Cerebellar cortex (tissue), 1 donor: Measurements from ENCODE around the gene KNDC1.
"Not testable (repeated sequence)": the region's sequence is repeated elsewhere in the genome, so short reads cannot be mapped to it uniquely, and the experiment has no call there.

Experiments used
- DNase-seq: peaks from one replicate; pipeline ENCODE4 v3.0.0-alpha.2; 2015; ENCODE audit warnings: low spot score

KNDC1 gene

DNA sequence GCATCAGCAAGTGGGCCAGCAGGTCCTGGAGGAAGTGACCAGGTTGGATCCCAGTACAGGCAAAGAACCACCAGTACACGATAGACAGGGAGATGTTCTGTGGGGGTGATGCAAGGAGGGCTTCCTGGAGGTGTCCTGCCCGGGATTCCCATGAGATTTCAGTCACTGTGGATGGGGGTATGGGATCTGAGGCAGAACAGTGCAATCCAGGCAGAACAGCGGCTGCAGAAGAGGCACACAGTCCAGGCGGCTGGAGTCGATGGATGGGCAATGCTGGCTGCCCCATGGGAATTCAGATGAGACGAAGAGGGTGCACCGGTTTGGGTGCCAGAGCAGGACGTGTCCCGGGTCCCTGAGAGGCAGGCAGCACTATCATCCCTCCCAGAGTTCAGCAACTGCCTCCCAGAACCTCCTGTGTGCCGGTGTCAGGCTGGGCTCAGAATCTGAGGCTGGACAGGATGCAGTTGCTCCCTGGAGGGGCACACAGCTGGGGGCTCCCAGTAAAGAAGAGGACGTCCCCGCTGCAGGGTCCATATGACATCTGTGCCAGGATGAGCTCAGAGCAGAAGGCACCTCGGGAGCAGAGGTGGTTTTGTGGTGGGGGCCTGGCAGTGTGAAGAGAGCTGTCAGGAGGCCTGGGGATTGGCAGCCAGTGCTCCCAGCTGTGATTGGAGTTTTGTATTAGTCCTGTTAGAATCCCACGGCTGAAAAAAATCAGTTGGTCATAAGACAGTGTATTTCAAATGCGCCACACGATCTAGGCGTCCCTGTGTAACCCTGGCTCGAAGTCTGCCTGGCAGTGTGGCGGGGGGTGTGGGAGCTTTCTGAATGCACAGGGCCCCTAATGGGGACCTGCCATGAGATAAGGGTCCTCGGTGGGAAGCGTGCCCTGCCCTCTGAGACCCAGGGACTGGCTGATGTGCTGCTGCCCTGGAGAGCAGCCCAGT is 3.2 kb downstream of the KNDC1 start:
- DNase-seq, result no peak

DNA sequence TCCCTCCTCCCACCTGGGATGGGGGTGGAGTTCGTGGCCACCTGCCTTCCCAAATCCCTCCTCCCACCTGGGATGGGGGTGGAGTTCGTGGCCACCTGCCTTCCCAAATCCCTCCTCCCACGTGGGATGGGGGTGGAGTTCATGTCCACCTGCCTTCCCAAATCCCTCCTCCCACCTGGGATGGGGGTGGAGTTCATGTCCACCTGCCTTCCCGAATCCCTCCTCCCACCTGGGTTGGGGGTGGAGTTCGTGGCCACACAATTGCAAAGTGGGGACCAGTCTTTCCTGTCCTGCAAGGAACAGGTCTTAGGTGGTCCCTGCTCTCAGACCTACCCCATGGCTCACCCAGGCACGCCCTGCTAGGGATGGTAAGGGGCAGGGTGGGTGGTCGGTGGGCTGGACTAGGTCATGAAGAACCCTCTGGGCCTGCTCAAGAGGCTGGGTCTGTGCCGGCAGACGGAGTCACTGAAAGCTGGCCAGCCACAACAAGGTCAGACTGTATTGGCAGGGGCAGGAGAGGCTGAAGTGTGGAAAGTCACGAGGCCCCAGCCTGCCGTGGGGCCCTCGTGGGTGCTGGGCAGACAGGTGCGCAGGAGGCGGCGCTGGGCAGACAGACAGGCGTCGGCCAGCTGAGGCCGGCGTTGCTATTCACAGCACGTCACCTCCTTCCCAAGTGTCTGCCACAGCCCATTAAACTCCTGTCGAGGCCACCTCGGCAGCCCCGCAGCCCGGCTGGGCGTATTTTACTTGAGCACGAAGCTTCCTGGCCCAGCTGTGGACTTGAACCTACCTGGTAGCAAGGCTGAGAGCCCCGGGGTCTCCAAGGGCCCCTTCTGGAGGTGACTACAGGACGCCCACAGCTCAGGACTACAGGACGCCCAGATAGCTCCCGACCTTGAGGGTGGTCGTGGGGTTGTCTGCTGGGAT is 4.1 kb downstream of the KNDC1 start:
- no peak for DNase-seq

GRCh38 chr10:133164816-133165555 is 5.0 kb downstream of the KNDC1 start:
- DNase-seq, result no peak

GRCh38 chr10:133165556-133166503 is 5.8 kb downstream of the KNDC1 start:
- DNase-seq, result no peak

- DNase-seq, result no peak
Measured at GRCh38 chr10:133166504-133166827, 6.4 kb downstream of the KNDC1 start.

DNA sequence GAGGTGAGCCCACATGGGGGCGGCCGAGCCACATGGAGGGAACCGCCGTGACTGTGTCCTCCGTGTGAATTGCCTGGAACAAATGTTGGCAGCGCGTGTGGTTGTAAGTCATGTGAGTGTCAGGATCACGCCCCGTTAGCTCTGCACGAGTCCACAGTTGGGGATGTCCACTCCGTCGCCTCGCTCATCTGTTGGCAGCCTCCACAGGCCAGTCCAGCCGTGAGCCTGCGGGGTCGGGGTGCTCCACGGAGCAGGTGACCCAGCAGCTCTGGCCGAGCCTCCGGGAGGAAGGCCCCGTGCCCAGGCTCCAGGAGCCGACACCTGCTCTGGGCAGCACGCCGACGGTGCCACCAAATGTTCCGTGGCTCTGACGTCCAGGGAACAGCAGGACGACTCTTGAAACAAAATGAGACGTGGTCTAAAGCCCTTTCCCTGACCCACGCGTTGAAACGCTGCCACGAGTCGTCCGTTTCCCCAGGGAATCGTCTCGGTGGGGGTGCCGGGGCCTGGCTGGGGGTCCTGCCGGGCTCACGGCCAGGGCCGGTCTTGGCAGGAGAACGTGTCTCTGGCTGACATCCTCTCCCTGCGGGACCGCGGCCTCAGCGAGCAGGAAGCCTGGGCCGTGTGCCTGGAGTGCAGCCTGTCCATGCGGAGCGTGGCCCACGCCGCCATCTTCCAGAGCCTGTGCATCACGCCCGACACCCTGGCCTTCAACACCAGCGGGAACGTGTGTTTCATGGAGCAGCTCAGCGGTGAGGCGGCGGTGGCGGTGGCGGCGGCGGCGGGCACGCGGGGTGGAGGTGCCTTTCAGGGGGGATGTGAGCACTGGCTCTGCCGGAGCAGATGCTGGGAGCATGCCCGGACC is 7.0 kb downstream of the KNDC1 start:
- DNase-seq, result peak; percentile 87

GRCh38 chr10:133167693-133168616 is 7.9 kb downstream of the KNDC1 start:
- DNase-seq, result no peak

GRCh38 chr10:133168617-133169031 is 8.6 kb downstream of the KNDC1 start:
- DNase-seq, result no peak

DNA sequence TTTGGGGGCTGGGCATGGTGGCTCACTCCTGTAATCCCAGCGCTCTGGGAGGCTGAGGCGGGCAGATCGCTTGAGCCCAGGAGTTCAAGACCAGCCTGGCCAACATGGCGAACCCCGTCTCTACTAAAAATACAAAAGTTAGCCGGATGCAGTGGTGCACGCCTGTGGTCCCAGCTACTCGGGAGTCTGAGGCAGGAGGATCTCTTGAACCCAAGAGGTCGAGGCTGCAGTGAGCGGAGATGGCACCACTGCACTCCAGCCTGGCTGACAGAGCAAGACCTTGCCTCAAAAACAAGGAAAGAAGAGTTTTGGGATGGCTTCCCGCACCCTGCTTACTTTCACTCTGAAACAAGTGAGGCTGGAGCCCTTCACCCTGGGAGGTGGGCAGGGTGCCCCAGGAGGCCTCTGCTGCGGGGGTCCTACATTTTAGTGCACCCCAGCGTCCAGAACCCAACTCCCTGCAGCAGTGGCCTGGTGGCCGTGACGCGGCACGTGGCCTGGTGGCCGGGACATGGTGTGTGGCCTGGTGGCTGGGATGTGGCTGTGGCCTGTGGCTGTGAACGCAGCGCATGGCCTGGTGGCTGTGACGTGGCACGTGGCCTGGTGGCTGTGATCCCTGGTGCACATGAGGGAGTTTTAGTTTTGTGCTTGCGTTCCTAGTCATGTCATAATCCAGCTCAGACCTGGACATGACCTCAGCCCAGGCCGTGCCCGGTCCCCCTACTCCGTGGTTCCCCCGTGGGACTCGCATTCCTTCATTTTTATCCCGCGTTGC is 9.3 kb downstream of the KNDC1 start:
- DNase-seq, result no peak

DNA sequence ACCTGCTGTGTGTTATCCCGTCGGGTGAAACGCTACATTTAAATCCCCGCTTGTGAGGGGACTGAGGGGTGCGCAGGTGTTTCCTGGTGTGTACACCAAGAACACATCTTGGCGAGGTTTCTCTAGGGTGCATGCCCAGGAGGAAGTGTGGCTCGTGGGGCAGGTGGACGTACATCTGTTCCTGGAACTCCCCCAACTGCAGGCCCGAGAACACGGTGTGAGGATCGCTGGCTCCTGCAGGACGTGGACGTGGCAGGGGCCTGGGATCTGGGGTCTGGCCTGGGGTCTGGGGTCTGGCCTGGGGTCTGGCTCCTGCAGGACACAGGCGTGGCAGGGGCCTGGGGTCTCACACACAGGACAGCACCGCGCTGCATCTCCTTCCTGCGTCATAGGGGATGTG is 10.1 kb downstream of the KNDC1 start:
- peak; percentile 61 for DNase-seq

- DNase-seq, result no peak
Measured at GRCh38 chr10:133173860-133174640, 14.0 kb downstream of the KNDC1 start.

DNA sequence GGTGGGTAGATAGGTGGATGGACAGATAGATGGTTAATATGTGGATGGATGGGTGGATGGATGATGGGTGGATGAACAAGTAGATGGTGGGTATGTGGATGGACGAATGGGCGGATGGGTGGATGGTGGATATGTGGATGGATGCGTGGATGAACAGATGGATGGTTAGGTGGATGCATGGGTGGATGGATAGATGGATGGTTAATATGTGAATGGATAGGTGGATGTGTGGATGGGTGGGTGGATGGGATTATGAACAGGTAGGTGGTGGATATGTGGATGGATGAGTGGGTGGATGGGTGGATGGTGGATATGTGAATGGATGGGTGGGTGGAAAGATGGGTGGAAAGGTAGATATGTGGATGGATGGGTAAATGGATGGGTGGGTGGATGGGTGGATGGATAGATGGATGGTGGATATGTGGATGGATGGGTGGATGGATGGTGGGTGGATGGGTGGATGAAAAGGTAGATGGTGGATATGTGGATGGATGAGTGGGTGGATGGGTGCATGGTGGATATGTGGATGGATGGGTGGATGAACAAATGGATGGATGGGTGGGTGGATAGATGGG is 14.8 kb downstream of the KNDC1 start:
- DNase-seq, result no peak

DNA sequence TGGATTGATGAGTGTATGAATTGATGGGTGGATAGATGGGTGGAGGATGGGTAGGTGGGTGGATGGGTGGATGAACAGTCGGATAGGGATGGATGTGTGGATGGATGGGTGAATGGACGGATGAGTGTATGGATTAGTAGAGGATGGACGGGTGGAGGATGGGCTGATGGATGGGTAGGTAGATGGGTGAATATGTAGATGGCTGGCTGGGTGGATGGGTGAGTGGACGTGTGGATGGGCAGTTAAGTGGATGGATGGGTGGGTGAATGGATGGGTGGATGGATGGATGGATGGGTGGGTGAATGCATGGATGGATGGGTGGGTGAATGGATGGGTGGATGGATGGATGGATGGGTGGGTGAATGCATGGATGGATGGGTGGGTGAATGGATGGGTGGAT is 15.6 kb downstream of the KNDC1 start:
- not testable (repeated sequence) for DNase-seq

- peak; percentile 35 for DNase-seq
Measured at GRCh38 chr10:133176546-133176945, 16.5 kb downstream of the KNDC1 start.

GRCh38 chr10:133177380-133178157 is 17.6 kb downstream of the KNDC1 start:
- DNase-seq, result no peak
